Fibroblast of the aortic adventitia (primary cell): ENCODE measurements around the gene CD14. TPM values are rescaled to one million over a fixed set of nuclear protein-coding genes. Genes with fewer than 3 reads are reported as not detected.
A peak's percentile ranks its signal among the peaks of the same experiment; 100 is the strongest.

Experiments used
- DNase-seq: peaks from one replicate; pipeline ENCODE4 v3.0.0-alpha.2; 2010; ENCODE audit warnings: low read depth
- H3K4me3 ChIP-seq: 2 replicates; pipeline ENCODE4 v1.5.1; 2011; ENCODE audit warnings: low read depth, mild to moderate bottlenecking, control low read depth, low read length, moderate library complexity
- CTCF ChIP-seq: IDR thresholded peaks from 2 replicates; pipeline ENCODE4 v1.5.1; 2011; ENCODE audit warnings: mild to moderate bottlenecking, low read length, control low read depth, inconsistent platforms; ENCODE audit not compliant: insufficient read depth
- total RNA-seq: library from RNA; depleted of rRNA; stranded (reverse); fragments of >200 nt; gene quantifications from 2 replicates; pipeline ENCODE4 v1.2.3, GENCODE V29; 2012; ENCODE audit warnings: low replicate concordance

Gene CD14
- total RNA-seq: 0.36 and 4.4 TPM in 2 replicates

GRCh38 chr5:140633021-140633471 lies at the start of gene CD14:
TSS of gene CD14 (minus strand) at chr5:140633175. CDS start at chr5:140633071, 104 bp downstream.
- TF ChIP-seq CTCF: no peak
- H3K4me3 ChIP-seq: peak within 1 kb of the TSS; percentile 56
- peak; percentile 38 for DNase-seq

GRCh38 chr5:140678993-140679392 lies 46.0 kb upstream of the CD14 start:
- TF ChIP-seq CTCF: no peak
- DNase-seq: no peak
- H3K4me3 ChIP-seq: no peak overlapping the region

- no peak for TF ChIP-seq CTCF
- no peak overlapping the region for H3K4me3 ChIP-seq
- no peak for DNase-seq
Measured at GRCh38 chr5:140677947-140678346, 45.0 kb upstream of the CD14 start.

GRCh38 chr5:140674629-140675028 lies 41.7 kb upstream of the CD14 start:
- no peak for TF ChIP-seq CTCF
- DNase-seq: no peak
- H3K4me3 ChIP-seq: no peak overlapping the region

GRCh38 chr5:140674211-140674610 lies 41.2 kb upstream of the CD14 start:
- no peak for TF ChIP-seq CTCF
- H3K4me3 ChIP-seq: no peak overlapping the region
- no peak for DNase-seq

- TF ChIP-seq CTCF: no peak
- no peak for DNase-seq
- no peak within 1 kb of the TSS for H3K4me3 ChIP-seq
Measured at GRCh38 chr5:140673187-140673976, 40.4 kb upstream of the CD14 start, which contains the start of gene DND1. TSS of gene DND1 (minus strand) at chr5:140673576. CDS start at chr5:140673542, 34 bp downstream.
